Testis (tissue), 2 donors: ENCODE data around the gene SLC66A1.
"Not testable (repeated sequence)": the region's sequence is repeated elsewhere in the genome, so short reads cannot be mapped to it uniquely, and the experiment has no call there.

ENCODE experiments used
- POLR2A ChIP-seq: fragments of 450-650 bp; IDR thresholded peaks from one replicate; pipeline ENCODE4 v1.6.1; 2017; ENCODE audit warnings: antibody characterized with exemption, mild to moderate bottlenecking, moderate library complexity
- TF ChIP-seq, protein P1 (sequence below), 3 experiments: fragments of 450-650 bp in 2 of 3; fragments of 200-600 bp in 1 of 3; sonication (generic) in 1 of 3; IDR thresholded peaks; one replicate each; pipeline ENCODE4 v1.5.1; 2016 to 2019; ENCODE audit warnings: antibody characterized with exemption in 3 of 3, mild to moderate bottlenecking in 2 of 3, moderate library complexity in 1 of 3

DNA sequence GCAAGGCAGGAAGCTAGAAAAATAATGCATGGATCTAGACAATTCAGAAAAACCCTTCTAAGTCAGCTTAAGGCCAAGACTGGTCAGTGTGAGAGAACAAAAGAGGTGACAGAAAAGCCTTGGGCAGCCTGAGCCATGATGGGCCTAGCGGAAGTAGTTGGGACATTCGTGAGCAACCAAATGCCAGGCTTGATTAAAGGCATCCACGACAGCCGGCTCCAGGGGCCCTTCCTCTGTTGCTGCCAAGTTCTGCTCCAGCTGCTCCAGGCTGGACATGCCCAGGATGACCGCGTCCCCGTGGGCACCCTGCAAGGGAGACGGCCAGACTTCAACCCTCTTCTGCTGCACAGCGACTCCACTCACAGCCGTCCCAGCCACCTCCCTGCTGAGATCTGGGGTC lies 8.0 kb upstream of the SLC66A1 start:
- TF ChIP-seq, protein P1, sequence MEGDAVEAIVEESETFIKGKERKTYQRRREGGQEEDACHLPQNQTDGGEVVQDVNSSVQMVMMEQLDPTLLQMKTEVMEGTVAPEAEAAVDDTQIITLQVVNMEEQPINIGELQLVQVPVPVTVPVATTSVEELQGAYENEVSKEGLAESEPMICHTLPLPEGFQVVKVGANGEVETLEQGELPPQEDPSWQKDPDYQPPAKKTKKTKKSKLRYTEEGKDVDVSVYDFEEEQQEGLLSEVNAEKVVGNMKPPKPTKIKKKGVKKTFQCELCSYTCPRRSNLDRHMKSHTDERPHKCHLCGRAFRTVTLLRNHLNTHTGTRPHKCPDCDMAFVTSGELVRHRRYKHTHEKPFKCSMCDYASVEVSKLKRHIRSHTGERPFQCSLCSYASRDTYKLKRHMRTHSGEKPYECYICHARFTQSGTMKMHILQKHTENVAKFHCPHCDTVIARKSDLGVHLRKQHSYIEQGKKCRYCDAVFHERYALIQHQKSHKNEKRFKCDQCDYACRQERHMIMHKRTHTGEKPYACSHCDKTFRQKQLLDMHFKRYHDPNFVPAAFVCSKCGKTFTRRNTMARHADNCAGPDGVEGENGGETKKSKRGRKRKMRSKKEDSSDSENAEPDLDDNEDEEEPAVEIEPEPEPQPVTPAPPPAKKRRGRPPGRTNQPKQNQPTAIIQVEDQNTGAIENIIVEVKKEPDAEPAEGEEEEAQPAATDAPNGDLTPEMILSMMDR (IDR thresholded peaks at IDR 0.05) = not testable (repeated sequence)
- not testable (repeated sequence) for TF ChIP-seq POLR2A
